Astrocyte (in vitro differentiated cells and primary cell): Measurements from ENCODE around the gene PRKAG2.

Experiments used
- EZH2 ChIP-seq: IDR thresholded peaks from 2 replicates; pipeline ENCODE4 v1.6.1; 2012; ENCODE audit warnings: mild to moderate bottlenecking, low read length, inconsistent platforms; ENCODE audit not compliant: insufficient read depth
- TF ChIP-seq, protein P1 (sequence below): IDR thresholded peaks from 2 replicates; pipeline ENCODE4 v1.5.1; 2011; ENCODE audit warnings: low read depth, mild to moderate bottlenecking, inconsistent platforms, low read length, moderate library complexity; ENCODE audit not compliant: insufficient read depth

DNA sequence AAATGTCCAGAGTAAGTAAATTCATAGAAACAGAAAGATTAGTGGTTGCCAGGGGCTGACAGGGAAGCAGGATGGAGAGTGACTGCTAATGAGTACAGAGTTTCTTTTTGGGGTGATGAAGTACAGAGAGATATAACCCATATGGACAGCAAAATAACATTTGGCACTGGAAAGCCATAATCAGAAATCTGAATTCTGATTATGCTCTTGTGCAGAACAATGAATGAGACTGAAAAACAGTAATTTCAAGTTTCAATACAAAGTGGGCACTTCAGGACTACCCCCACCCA, 361.7 kb downstream of the PRKAG2 start:
- TF ChIP-seq, protein P1, sequence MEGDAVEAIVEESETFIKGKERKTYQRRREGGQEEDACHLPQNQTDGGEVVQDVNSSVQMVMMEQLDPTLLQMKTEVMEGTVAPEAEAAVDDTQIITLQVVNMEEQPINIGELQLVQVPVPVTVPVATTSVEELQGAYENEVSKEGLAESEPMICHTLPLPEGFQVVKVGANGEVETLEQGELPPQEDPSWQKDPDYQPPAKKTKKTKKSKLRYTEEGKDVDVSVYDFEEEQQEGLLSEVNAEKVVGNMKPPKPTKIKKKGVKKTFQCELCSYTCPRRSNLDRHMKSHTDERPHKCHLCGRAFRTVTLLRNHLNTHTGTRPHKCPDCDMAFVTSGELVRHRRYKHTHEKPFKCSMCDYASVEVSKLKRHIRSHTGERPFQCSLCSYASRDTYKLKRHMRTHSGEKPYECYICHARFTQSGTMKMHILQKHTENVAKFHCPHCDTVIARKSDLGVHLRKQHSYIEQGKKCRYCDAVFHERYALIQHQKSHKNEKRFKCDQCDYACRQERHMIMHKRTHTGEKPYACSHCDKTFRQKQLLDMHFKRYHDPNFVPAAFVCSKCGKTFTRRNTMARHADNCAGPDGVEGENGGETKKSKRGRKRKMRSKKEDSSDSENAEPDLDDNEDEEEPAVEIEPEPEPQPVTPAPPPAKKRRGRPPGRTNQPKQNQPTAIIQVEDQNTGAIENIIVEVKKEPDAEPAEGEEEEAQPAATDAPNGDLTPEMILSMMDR, result no peak
- no peak for TF ChIP-seq EZH2
